GM10266 (cell line): Measurements from ENCODE around the gene PTPRM.

Experiments used
- DNase-seq: peaks from one replicate; pipeline ENCODE4 v3.0.0; 2012; ENCODE audit errors: extremely low spot score
- TF ChIP-seq, protein P1 (sequence below): IDR thresholded peaks from 2 replicates; pipeline ENCODE4 v1.5.1; 2012; ENCODE audit warnings: mild to moderate bottlenecking, low read depth; ENCODE audit not compliant: control insufficient read depth, insufficient read depth; ENCODE audit errors: missing control alignments

The PTPRM gene

DNA sequence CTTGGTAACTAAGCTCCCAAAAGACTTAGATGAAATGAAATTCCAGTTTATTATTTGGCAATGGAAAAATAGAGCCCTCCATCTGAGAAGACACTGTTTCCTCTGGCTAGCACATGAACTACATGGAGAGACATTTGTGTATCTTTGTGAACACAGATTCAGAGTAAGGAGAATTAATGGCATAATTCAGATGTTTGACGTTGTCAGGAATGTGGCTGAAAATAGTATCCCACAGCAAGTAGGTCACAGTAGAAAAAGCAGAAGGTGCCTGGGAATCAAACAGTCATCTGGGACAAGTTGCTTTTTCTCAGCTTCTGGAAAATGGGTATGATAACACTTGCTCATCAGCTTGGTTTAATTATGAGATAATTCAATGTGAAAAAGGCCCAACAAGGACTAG, 288.6 kb downstream of the PTPRM start:
- TF ChIP-seq, protein P1, sequence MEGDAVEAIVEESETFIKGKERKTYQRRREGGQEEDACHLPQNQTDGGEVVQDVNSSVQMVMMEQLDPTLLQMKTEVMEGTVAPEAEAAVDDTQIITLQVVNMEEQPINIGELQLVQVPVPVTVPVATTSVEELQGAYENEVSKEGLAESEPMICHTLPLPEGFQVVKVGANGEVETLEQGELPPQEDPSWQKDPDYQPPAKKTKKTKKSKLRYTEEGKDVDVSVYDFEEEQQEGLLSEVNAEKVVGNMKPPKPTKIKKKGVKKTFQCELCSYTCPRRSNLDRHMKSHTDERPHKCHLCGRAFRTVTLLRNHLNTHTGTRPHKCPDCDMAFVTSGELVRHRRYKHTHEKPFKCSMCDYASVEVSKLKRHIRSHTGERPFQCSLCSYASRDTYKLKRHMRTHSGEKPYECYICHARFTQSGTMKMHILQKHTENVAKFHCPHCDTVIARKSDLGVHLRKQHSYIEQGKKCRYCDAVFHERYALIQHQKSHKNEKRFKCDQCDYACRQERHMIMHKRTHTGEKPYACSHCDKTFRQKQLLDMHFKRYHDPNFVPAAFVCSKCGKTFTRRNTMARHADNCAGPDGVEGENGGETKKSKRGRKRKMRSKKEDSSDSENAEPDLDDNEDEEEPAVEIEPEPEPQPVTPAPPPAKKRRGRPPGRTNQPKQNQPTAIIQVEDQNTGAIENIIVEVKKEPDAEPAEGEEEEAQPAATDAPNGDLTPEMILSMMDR, result no peak
- DNase-seq, result no peak

DNA sequence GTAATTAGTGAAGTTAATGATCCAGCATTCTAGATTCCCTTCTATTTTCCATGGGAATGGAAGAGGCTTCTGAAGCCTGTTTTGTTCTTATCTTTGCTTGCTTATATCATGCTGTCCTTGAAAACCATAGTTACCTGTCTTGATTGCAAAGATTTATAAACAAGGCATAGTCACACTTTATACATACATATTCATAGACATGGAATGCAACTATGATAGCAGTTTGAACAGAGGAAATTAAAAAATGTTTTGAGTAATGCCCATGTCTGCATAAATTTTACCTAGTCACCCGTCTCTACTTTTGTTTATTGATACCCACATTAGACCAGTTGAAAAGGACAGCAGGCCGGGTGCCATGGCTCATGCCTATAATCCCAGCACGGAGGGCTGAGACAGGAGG, 289.0 kb downstream of the PTPRM start:
- DNase-seq, result no peak
- TF ChIP-seq, protein P1, result no peak

DNA sequence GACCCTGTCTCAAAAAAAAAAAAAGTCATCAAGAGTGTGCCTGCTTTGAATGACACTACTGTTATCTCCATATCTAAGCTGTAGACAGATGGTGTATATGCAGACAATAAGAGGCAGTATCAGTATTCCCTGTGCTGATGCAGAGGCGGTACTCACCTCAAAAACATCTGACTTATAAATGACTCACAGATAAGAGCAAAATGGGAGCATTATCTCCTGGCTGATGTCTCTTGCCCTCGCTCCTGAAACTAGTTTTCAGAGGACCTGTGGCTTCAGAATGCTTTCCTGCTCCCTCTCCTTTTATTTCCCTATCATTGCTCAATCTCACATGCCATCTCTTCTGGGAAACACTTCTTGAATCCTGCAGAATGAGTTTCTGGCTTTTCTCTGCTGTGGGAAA, 289.6 kb downstream of the PTPRM start:
- TF ChIP-seq, protein P1, result no peak
- DNase-seq, result no peak

DNA sequence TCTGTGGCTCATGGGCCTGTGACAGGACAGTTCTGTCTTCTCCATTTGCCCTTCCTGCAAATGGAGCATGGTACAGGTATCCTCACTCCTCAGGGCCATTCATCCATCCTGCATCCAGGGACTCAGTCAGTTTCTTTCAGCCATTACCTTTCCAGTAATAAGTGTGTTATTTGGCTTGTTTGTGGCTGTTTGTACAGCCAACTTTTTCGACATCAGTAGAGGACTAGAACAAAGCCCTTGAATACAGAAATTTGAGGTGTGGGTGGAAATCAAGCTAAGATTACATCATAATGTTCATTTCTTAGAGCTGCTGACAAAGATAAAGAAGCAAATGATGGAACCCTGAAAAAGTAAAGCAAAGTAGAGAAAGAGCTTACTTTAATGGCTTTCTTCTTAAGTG, 290.4 kb downstream of the PTPRM start:
- TF ChIP-seq, protein P1, result no peak
- no peak for DNase-seq

DNA sequence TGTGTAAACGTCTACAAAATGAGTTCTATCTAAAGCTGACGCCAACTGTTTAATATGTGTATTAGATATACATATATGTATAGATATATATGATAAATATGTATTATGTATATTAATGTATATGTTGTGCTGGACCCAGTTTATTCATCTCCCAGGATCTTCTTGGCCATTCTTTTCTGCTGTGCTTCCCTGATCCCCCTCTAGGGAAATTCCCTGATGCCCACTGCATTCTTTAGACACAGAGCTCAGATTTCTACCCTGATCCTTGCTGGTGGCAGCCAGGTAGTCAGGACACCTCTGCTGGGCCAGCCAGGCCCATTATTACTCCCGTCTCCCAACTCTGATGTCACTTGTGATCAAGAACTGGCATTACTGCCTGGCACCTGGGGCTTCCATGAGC, 292.0 kb downstream of the PTPRM start:
- TF ChIP-seq, protein P1, result no peak
- no peak for DNase-seq

DNA sequence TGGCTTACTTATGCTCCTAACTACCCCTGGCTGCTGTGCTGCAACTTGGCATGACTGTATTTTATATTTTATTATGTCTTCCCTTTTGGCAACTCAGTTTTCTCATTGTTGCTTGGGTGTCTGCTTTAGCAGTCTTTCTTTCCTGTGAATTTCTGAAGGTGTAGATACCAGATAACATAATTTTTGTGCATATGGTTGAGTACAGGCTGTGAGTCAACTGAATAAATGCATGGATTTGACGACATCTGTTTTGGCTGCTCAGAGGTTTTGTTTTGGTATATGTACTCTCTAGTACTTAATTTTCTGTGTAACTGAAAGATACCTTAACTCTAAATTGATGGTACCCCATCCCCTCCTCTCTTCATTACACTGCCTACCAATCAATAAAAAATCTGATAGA, 303.1 kb downstream of the PTPRM start:
- no peak for DNase-seq
- TF ChIP-seq, protein P1, result no peak

DNA sequence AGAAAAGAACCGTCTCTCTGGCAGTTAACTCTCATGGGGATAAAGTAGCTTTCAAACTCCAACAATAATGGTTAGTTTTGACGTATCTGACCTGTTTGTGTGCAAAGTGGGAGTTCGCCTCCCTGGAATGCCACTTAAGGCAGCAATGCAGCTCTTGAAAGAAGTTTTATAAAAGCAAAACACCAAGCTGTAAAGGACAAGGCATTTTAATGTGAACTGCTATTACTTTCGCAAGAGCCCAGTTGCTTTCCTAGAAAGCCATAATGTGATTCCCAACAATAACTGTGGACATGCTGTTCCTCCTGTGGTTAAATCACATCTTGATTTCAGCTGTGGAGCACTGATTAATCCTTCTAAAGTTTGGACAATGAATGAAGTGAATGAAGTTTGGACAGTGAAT, 303.7 kb downstream of the PTPRM start:
- no peak for DNase-seq
- TF ChIP-seq, protein P1, result no peak
